ENCODE data around the gene B3GNT8.

DNA sequence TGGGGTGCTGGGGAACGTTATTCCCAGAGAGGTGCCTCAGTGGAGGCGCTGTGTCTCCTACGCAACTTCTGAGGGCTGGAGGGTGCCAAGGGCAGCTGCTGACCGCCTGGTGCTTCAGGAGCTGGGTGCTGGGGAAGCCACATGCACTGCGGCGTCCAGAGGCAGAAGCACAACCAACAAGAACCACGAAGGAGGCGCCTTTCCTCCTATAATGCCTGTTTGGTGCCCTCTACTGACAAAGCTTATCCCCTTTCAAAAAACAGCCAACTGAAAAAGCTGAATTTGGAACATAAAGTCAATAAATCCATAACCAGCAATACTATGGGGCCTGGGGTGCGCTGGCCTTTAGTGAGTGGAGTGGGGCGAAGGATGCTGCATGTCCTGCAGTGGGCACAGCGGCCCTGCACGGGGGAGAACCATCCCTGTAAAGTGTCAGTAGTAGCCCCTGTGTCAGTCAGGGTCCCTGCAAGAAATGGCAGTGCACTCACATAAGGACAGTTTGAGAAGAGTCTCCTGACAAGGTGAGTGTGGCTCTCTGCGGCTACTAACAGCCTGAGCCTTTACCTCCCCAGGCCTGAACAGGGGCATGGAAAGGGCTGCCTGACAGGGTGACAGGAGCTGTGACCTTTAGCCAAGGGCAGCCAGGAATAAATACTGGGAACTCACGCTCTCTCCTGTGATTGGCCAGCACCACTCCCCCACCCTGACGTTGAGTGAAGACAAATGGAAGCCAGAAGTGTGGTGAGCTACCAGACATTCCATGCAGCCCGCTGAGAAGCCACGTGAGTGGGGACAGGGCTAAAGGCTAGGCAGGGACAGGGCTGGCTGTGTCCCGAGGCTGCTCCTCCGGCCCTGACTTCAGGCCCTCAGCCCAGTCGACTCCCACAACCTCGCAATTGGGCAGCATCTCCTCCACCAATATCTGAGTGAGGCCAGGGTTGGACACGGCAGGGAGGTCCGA, 4.5 kb upstream of the B3GNT8 start:
- TF ChIP-seq CTCF (IDR thresholded peaks at IDR 0.05; ENCODE audit: insufficient read depth, low read depth, low read length) (peak; percentile 23), EZH2 (IDR thresholded peaks at IDR 0.05; ENCODE audit: insufficient read depth, low read length) (no peak)

Measured in astrocyte (in vitro differentiated cells and primary cell).